Neural progenitor cell (in vitro differentiated cells): ENCODE results near the gene IQCH. TPM values are rescaled to one million over a fixed set of nuclear protein-coding genes. Genes with fewer than 3 reads are reported as not detected.

Experiments
- DNase-seq: peaks from one replicate; pipeline ENCODE4 v3.0.0-alpha.2; 2016; ENCODE audit warnings: low spot score
- H2AFZ ChIP-seq: fragments of 200-600 bp; sonication (generic); replicated peaks from 2 replicates; pipeline ENCODE4 v1.6.1; 2016; ENCODE audit warnings: antibody characterized with exemption
- H3F3A ChIP-seq: fragments of 200-600 bp; sonication (generic); 2 replicates; pipeline ENCODE4 v1.6.1; 2016; ENCODE audit warnings: antibody characterized with exemption, low read depth
- H3K27ac ChIP-seq: fragments of 200-600 bp; sonication (generic); 2 replicates; pipeline ENCODE4 v1.5.1; 2016; ENCODE audit warnings: mild to moderate bottlenecking
- H3K27me3 ChIP-seq: fragments of 200-600 bp; sonication (generic); 2 replicates; pipeline ENCODE4 v1.6.1; 2016; ENCODE audit warnings: mild to moderate bottlenecking, moderate library complexity
- H3K36me3 ChIP-seq: fragments of 200-600 bp; sonication (generic); 2 replicates; pipeline ENCODE4 v1.5.1; 2016
- H3K4me1 ChIP-seq: fragments of 200-600 bp; sonication (generic); 2 replicates; pipeline ENCODE4 v1.6.1; 2016; ENCODE audit warnings: mixed run types
- H3K4me2 ChIP-seq: fragments of 200-600 bp; sonication (generic); 2 replicates; pipeline ENCODE4 v1.6.1; 2016
- H3K4me3 ChIP-seq: fragments of 200-600 bp; sonication (generic); 2 replicates; pipeline ENCODE4 v1.5.1; 2016
- H3K79me2 ChIP-seq: fragments of 200-600 bp; sonication (generic); 2 replicates; pipeline ENCODE4 v1.6.1; 2016; ENCODE audit warnings: low read depth
- H3K9ac ChIP-seq: fragments of 200-600 bp; sonication (generic); 2 replicates; pipeline ENCODE4 v1.6.1; 2016
- H3K9me3 ChIP-seq: fragments of 200-600 bp; sonication (generic); 2 replicates; pipeline ENCODE4 v1.5.1; 2016; ENCODE audit warnings: low read depth
- H4K20me1 ChIP-seq: fragments of 200-600 bp; sonication (generic); 2 replicates; pipeline ENCODE4 v1.6.1; 2016; ENCODE audit warnings: low read depth
- H3K27ac Mint-ChIP-seq: 3 replicates; pipeline ENCODE4 v1.8.0; 2021; ENCODE audit warnings: mixed read lengths
- H3K27me3 Mint-ChIP-seq: 2 replicates; pipeline ENCODE4 v1.8.0; 2022; ENCODE audit warnings: low read depth, mild to moderate bottlenecking, inconsistent platforms, moderate library complexity, mixed read lengths; ENCODE audit not compliant: insufficient read depth
- H3K36me3 Mint-ChIP-seq: 3 replicates; pipeline ENCODE4 v1.8.0; 2021; ENCODE audit warnings: mixed read lengths
- H3K4me1 Mint-ChIP-seq: 3 replicates; pipeline ENCODE4 v1.8.0; 2021; ENCODE audit warnings: mixed read lengths
- H3K4me3 Mint-ChIP-seq: 3 replicates; pipeline ENCODE4 v1.8.0; 2021; ENCODE audit warnings: mild to moderate bottlenecking, moderate library complexity, mixed read lengths
- H3K9me3 Mint-ChIP-seq: 3 replicates; pipeline ENCODE4 v1.8.0; 2020; ENCODE audit warnings: mixed read lengths
- CTCF ChIP-seq: fragments of 200-600 bp; sonication (generic); IDR thresholded peaks from 2 replicates; pipeline ENCODE4 v1.5.1; 2017; ENCODE audit warnings: antibody characterized with exemption, mild to moderate bottlenecking
- EZH2 ChIP-seq: fragments of 200-600 bp; sonication (generic); IDR thresholded peaks from 2 replicates; pipeline ENCODE4 v1.6.1; 2017; ENCODE audit warnings: antibody characterized with exemption, mild to moderate bottlenecking, moderate library complexity
- EZH2phosphoT487 ChIP-seq: fragments of 200-600 bp; sonication (generic); IDR thresholded peaks from 2 replicates; pipeline ENCODE4 v1.6.1; 2017; ENCODE audit warnings: antibody characterized with exemption
- total RNA-seq: library from RNA; depleted of rRNA; stranded (reverse); fragments of >200 nt; gene quantifications from 2 replicates; pipeline ENCODE4 v1.2.3, GENCODE V29; 2015; ENCODE audit warnings: low replicate concordance

The IQCH gene
- total RNA-seq, 1 donor from 2014 or later, result 21.0 TPM

GRCh38 chr15:67523330-67523729, 268.7 kb downstream of the IQCH start:
- peak overlapping the region; percentile 37 for H3K4me3 Mint-ChIP-seq
- Histone ChIP-seq H3K4me1 (peaks cover 28% of the 10 kb centered on the region), H3K27me3 (no peaks in the 10 kb centered on the region), H3K4me3 (peak overlapping the region; percentile 53), H3K36me3 (no peaks in the 10 kb centered on the region), H2AFZ (no peak overlapping the region), H3K9me3 (no peaks in the 10 kb centered on the region), H3K27ac (no peak overlapping the region), H3K9ac (no peak overlapping the region), H3K4me2 (peak overlapping the region; percentile 80), H3K79me2 (peaks cover 43% of the 10 kb centered on the region), H4K20me1 (peaks cover 3% of the 10 kb centered on the region), H3F3A (peaks cover 17% of the 10 kb centered on the region)
- peaks cover 2% of the 10 kb centered on the region for H3K27me3 Mint-ChIP-seq
- H3K36me3 Mint-ChIP-seq, result peaks cover 3% of the 10 kb centered on the region
- TF ChIP-seq EZH2 (no peak), EZH2phosphoT487 (no peak), CTCF (no peak)
- H3K9me3 Mint-ChIP-seq, result no peaks in the 10 kb centered on the region
- peaks cover 17% of the 10 kb centered on the region for H3K4me1 Mint-ChIP-seq
- no peak overlapping the region for H3K27ac Mint-ChIP-seq
- peak; percentile 56 for DNase-seq

GRCh38 chr15:67524235-67524634, 269.6 kb downstream of the IQCH start:
- H3K27me3 ChIP-seq, result no peaks in the 10 kb centered on the region
- H3K4me3 ChIP-seq, result no peak overlapping the region
- DNase-seq, result no peak
- Mint-ChIP-seq H3K9me3 (no peaks in the 10 kb centered on the region), H3K27ac (no peak overlapping the region), H3K4me1 (peaks cover 17% of the 10 kb centered on the region), H3K36me3 (peaks cover 2% of the 10 kb centered on the region), H3K27me3 (peaks cover 2% of the 10 kb centered on the region), H3K4me3 (no peak overlapping the region)
- peak overlapping the region; percentile 44 for H3K27ac ChIP-seq
- no peak overlapping the region for H2AFZ ChIP-seq
- H3K4me2 ChIP-seq, result peak overlapping the region; percentile 80
- no peak overlapping the region for H3K9ac ChIP-seq
- peaks cover 43% of the 10 kb centered on the region for H3K79me2 ChIP-seq
- peaks cover 17% of the 10 kb centered on the region for H3F3A ChIP-seq
- H3K36me3 ChIP-seq, result no peaks in the 10 kb centered on the region
- H3K4me1 ChIP-seq, result peaks cover 28% of the 10 kb centered on the region
- TF ChIP-seq EZH2phosphoT487, result no peak
- no peak for TF ChIP-seq CTCF
- no peak for TF ChIP-seq EZH2
- peaks cover 3% of the 10 kb centered on the region for H4K20me1 ChIP-seq
- no peaks in the 10 kb centered on the region for H3K9me3 ChIP-seq

GRCh38 chr15:67528513-67528912, 273.9 kb downstream of the IQCH start:
- Histone ChIP-seq H3K79me2 (peaks cover 23% of the 10 kb centered on the region), H2AFZ (no peak overlapping the region), H3K27me3 (no peaks in the 10 kb centered on the region), H3K27ac (no peak overlapping the region), H4K20me1 (no peaks in the 10 kb centered on the region), H3K4me2 (no peak overlapping the region), H3F3A (peaks cover 7% of the 10 kb centered on the region), H3K4me1 (peaks cover 11% of the 10 kb centered on the region), H3K36me3 (no peaks in the 10 kb centered on the region), H3K9ac (no peak overlapping the region), H3K9me3 (no peaks in the 10 kb centered on the region), H3K4me3 (no peak overlapping the region)
- Mint-ChIP-seq H3K27me3 (peaks cover 2% of the 10 kb centered on the region), H3K4me1 (no peaks in the 10 kb centered on the region), H3K9me3 (no peaks in the 10 kb centered on the region), H3K27ac (no peak overlapping the region), H3K36me3 (peaks cover 2% of the 10 kb centered on the region), H3K4me3 (no peak overlapping the region)
- TF ChIP-seq CTCF (no peak), EZH2phosphoT487 (no peak), EZH2 (no peak)
- DNase-seq, result no peak
